ENCODE data around the gene PATL1. TPM values are rescaled to one million over a fixed set of nuclear protein-coding genes. Genes with fewer than 3 reads are reported as not detected.

Gene PATL1
- total RNA-seq, 1 donor from 2014 or later, result 21.1 TPM

- no peaks in the 10 kb centered on the region for H3K9me3 ChIP-seq (replicated peaks)
- intact Hi-C loops (cut with micrococcal nuclease), result no loop called here
These were observed 10.0 kb upstream of the PATL1 start for GRCh38 chr11:59678813-59679165.

DNA sequence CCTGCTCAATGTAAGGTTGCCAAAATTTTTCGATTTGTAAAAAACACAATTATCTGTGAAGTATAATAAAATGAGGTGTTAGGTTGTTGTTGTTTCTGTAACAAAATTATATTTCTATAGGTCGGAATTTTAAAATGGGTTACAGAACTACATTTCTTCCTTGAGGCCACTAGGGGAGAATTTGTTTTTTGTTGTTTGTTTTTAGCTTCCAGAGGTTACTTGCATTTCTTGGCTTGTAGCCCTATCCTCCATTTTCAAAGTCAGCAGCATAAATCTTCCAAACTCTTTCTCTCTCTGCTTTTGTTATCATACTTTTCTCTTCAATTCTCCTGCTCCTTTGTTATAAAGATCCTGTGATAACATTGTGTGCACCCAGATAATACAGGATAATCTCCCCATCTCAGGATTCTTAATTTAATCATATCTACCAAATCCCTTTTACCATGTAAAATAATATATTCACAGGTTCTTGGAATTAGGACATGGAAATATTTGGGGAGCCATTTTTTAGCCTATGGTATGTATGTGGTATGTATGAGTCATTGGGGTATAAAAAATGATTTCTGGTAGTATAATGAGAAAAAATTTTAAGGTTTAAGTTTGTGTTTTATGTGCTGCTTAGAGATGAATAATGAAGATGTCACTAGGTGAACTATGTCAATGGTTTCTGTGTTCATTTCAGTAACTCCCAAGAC is 9.4 kb upstream of the PATL1 start:
- Histone ChIP-seq H3K27me3 (ENCODE audit: low read depth) (no peaks in the 10 kb centered on the region), H3K36me3 (no peaks in the 10 kb centered on the region), H3K9me3 (replicated peaks) (no peaks in the 10 kb centered on the region), H3K4me3 (no peak overlapping the region), H3K27ac (replicated peaks) (no peak overlapping the region), H3K4me1 (no peaks in the 10 kb centered on the region)
- intact Hi-C loops (cut with micrococcal nuclease), result no loop called here
- no peak for DNase-seq
- TF ChIP-seq CTCF (IDR thresholded peaks at IDR 0.05; ENCODE audit: borderline replicate concordance), result no peak

More at GRCh38 chr11:59678813-59679165, 10.0 kb upstream of the PATL1 start:
- no peaks in the 10 kb centered on the region for H3K36me3 ChIP-seq
- no peaks in the 10 kb centered on the region for H3K27me3 ChIP-seq (ENCODE audit: low read depth)
- H3K27ac ChIP-seq (replicated peaks), result no peak overlapping the region
- H3K4me3 ChIP-seq, result no peak overlapping the region
- DNase-seq, result no peak
- TF ChIP-seq CTCF (IDR thresholded peaks at IDR 0.05; ENCODE audit: borderline replicate concordance), result no peak
- no peaks in the 10 kb centered on the region for H3K4me1 ChIP-seq

GRCh38 chr11:59676205-59676604 is 7.4 kb upstream of the PATL1 start:
- H3K4me3 ChIP-seq, result no peak overlapping the region
- DNase-seq, result no peak
- no peak for TF ChIP-seq CTCF (IDR thresholded peaks at IDR 0.05; ENCODE audit: borderline replicate concordance)
- no peaks in the 10 kb centered on the region for H3K4me1 ChIP-seq
- no peaks in the 10 kb centered on the region for H3K36me3 ChIP-seq
- no peak overlapping the region for H3K27ac ChIP-seq (replicated peaks)
- no peaks in the 10 kb centered on the region for H3K27me3 ChIP-seq (ENCODE audit: low read depth)
- intact Hi-C loops (cut with micrococcal nuclease), result no loop called here
- H3K9me3 ChIP-seq (replicated peaks), result no peaks in the 10 kb centered on the region

GRCh38 chr11:59674291-59674690 is 5.5 kb upstream of the PATL1 start:
- intact Hi-C loops (cut with micrococcal nuclease), result no loop called here
- no peak for TF ChIP-seq CTCF (IDR thresholded peaks at IDR 0.05; ENCODE audit: borderline replicate concordance)
- Histone ChIP-seq H3K36me3 (no peaks in the 10 kb centered on the region), H3K4me3 (no peak overlapping the region), H3K27me3 (ENCODE audit: low read depth) (no peaks in the 10 kb centered on the region), H3K27ac (replicated peaks) (no peak overlapping the region), H3K4me1 (peaks cover 9% of the 10 kb centered on the region), H3K9me3 (replicated peaks) (no peaks in the 10 kb centered on the region)
- no peak for DNase-seq

- Histone ChIP-seq H3K27me3 (ENCODE audit: low read depth) (no peaks in the 10 kb centered on the region), H3K9me3 (replicated peaks) (no peaks in the 10 kb centered on the region), H3K36me3 (no peaks in the 10 kb centered on the region), H3K4me1 (peaks cover 15% of the 10 kb centered on the region), H3K4me3 (no peak overlapping the region), H3K27ac (replicated peaks) (no peak overlapping the region)
- no peak for DNase-seq
- no peak for TF ChIP-seq CTCF (IDR thresholded peaks at IDR 0.05; ENCODE audit: borderline replicate concordance)
- intact Hi-C loops (cut with micrococcal nuclease), result no loop called here
These were observed 4.5 kb upstream of the PATL1 start for GRCh38 chr11:59673291-59673690.

Measured in left ventricle myocardium inferior (tissue), 1 donor.